Fibroblast of lung (primary cell): ENCODE results near the gene LPP.

Experiments
- EZH2 ChIP-seq: IDR thresholded peaks from 2 replicates; pipeline ENCODE4 v1.5.1; 2012; ENCODE audit warnings: low read length, control low read depth, mild to moderate bottlenecking; ENCODE audit errors: missing control alignments
- TF ChIP-seq, protein P1 (sequence below), 2 donors: IDR thresholded peaks in 1 of 2; conservative IDR thresholded peaks in 1 of 2; 1 replicate in 1 of 2; 2 replicates in 1 of 2; pipeline ENCODE4 v1.5.1; 2011 to 2012; ENCODE audit warnings: low read length in 2 of 2, control low read depth in 1 of 2, inconsistent platforms in 1 of 2, low read depth in 1 of 2, mild to moderate bottlenecking in 1 of 2

DNA sequence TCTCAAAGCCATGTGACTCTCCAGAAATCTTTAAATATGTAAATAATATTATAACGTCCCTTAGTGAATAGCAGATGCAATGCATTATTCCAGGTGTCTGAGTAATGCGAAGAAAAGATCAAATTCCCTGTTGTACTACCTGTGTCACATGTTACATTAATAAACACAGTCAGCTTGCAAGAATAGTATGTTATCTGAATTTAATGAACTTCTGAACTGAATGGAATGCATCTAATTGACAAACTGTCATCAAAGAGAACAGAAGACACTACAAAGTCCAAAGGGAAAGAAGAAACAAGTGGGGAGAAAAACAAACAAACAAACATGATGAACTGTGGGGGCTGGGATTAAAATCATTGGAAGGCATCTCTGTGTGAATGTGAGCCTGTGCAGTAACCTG is 508.8 kb downstream of the LPP start:
- TF ChIP-seq, protein P1, sequence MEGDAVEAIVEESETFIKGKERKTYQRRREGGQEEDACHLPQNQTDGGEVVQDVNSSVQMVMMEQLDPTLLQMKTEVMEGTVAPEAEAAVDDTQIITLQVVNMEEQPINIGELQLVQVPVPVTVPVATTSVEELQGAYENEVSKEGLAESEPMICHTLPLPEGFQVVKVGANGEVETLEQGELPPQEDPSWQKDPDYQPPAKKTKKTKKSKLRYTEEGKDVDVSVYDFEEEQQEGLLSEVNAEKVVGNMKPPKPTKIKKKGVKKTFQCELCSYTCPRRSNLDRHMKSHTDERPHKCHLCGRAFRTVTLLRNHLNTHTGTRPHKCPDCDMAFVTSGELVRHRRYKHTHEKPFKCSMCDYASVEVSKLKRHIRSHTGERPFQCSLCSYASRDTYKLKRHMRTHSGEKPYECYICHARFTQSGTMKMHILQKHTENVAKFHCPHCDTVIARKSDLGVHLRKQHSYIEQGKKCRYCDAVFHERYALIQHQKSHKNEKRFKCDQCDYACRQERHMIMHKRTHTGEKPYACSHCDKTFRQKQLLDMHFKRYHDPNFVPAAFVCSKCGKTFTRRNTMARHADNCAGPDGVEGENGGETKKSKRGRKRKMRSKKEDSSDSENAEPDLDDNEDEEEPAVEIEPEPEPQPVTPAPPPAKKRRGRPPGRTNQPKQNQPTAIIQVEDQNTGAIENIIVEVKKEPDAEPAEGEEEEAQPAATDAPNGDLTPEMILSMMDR (conservative IDR thresholded peaks at IDR 0.05 in 1 of 2, IDR thresholded peaks at IDR 0.05 in 1 of 2; ENCODE audit: low read depth in 1 of 2, low read length in 2 of 2): no peak
- TF ChIP-seq EZH2: no peak
